ENCODE results near the gene CMTM1. TPM values are rescaled to one million over a fixed set of nuclear protein-coding genes. Genes with fewer than 3 reads are reported as not detected.

The CMTM1 gene
- total RNA-seq, 1 donor from 2014 or later: 8.1 TPM

- Histone ChIP-seq H3K9me3 (no peaks in the 10 kb centered on the region), H3K27ac (peak overlapping the region; percentile 81), H3K27me3 (ENCODE audit: low read depth) (no peaks in the 10 kb centered on the region), H3K4me1 (peaks cover 81% of the 10 kb centered on the region), H3K4me3 (no peak overlapping the region), H3K36me3 (peaks cover 30% of the 10 kb centered on the region)
- intact Hi-C loops (cut with DNase I): no loop called here
- no peak for ATAC-seq
- no peak for DNase-seq
- TF ChIP-seq CTCF (IDR thresholded peaks at IDR 0.05): no peak
These were observed 43.2 kb upstream of the CMTM1 start for GRCh38 chr16:66522816-66523590.

- intact Hi-C loops (cut with DNase I): no loop called here
- H3K36me3 ChIP-seq: peaks cover 39% of the 10 kb centered on the region
- H3K9me3 ChIP-seq: no peaks in the 10 kb centered on the region
- DNase-seq (no peak), ATAC-seq (peak in 1 of 2 donors; percentile 4)
- peak overlapping the region; percentile 81 for H3K27ac ChIP-seq
- no peak overlapping the region for H3K4me3 ChIP-seq
- H3K27me3 ChIP-seq (ENCODE audit: low read depth): no peaks in the 10 kb centered on the region
- H3K4me1 ChIP-seq: peaks cover 72% of the 10 kb centered on the region
- no peak for TF ChIP-seq CTCF (IDR thresholded peaks at IDR 0.05)
These were observed 42.3 kb upstream of the CMTM1 start for GRCh38 chr16:66523861-66524354.

- no peaks in the 10 kb centered on the region for H3K27me3 ChIP-seq (ENCODE audit: low read depth)
- H3K36me3 ChIP-seq: peaks cover 45% of the 10 kb centered on the region
- peak; percentile 74 for DNase-seq
- ATAC-seq: peak; percentile 60 to 79
- H3K4me1 ChIP-seq: peaks cover 64% of the 10 kb centered on the region
- intact Hi-C loops (cut with DNase I): no loop called here
- no peak overlapping the region for H3K4me3 ChIP-seq
- no peaks in the 10 kb centered on the region for H3K9me3 ChIP-seq
- no peak for TF ChIP-seq CTCF (IDR thresholded peaks at IDR 0.05)
- H3K27ac ChIP-seq: peak overlapping the region; percentile 81
These were observed 41.6 kb upstream of the CMTM1 start for GRCh38 chr16:66524601-66525164.

- Histone ChIP-seq H3K27me3 (ENCODE audit: low read depth) (no peaks in the 10 kb centered on the region), H3K4me1 (peaks cover 55% of the 10 kb centered on the region), H3K27ac (peak overlapping the region; percentile 81), H3K36me3 (peaks cover 54% of the 10 kb centered on the region), H3K4me3 (no peak overlapping the region), H3K9me3 (no peaks in the 10 kb centered on the region)
- DNase-seq: no peak
- TF ChIP-seq CTCF (IDR thresholded peaks at IDR 0.05): no peak
- intact Hi-C loops (cut with DNase I): no loop called here
- peak in 1 of 2 donors; percentile 56 for ATAC-seq
These were observed 40.7 kb upstream of the CMTM1 start for GRCh38 chr16:66525396-66526180.

GRCh38 chr16:66528294-66528693 lies 37.9 kb upstream of the CMTM1 start:
- no peak for TF ChIP-seq CTCF (IDR thresholded peaks at IDR 0.05)
- H3K36me3 ChIP-seq: peaks cover 76% of the 10 kb centered on the region
- intact Hi-C loops (cut with DNase I): no loop called here
- ATAC-seq (no peak), DNase-seq (no peak)
- peaks cover 28% of the 10 kb centered on the region for H3K4me1 ChIP-seq
- no peaks in the 10 kb centered on the region for H3K27me3 ChIP-seq (ENCODE audit: low read depth)
- no peaks in the 10 kb centered on the region for H3K9me3 ChIP-seq
- H3K27ac ChIP-seq: no peak overlapping the region
- no peak overlapping the region for H3K4me3 ChIP-seq

Measured in lower lobe of right lung (tissue), 2 donors.